Transverse colon (tissue), 4 donors: ENCODE results near the gene ADAM12. TPM values are rescaled to one million over a fixed set of nuclear protein-coding genes. Genes with fewer than 3 reads are reported as not detected.
A peak's percentile ranks its signal among the peaks of the same experiment; 100 is the strongest.

Source experiments
- DNase-seq: peaks from one replicate; pipeline ENCODE4 v3.0.0-alpha.2; 2019
- H3K27ac ChIP-seq, 4 donors: fragments of 200-600 bp; sonication (generic); 2 replicates each; pipeline ENCODE4 v1.5.1; 2016 to 2018; ENCODE audit warnings: inconsistent platforms in 4 of 4
- H3K27me3 ChIP-seq: fragments of 200-600 bp; sonication (generic); 2 replicates; pipeline ENCODE4 v1.5.1; 2017; ENCODE audit warnings: inconsistent platforms
- H3K36me3 ChIP-seq, 4 donors: fragments of 200-600 bp; sonication (generic); 2 replicates each; pipeline ENCODE4 v1.5.1; 2017 to 2019; ENCODE audit warnings: inconsistent platforms in 4 of 4
- H3K4me1 ChIP-seq, 4 donors: fragments of 200-600 bp; sonication (generic); 2 replicates each; pipeline ENCODE4 v1.5.1; 2017 to 2020; ENCODE audit warnings: inconsistent platforms in 4 of 4
- H3K4me3 ChIP-seq, 4 donors: fragments of 200-600 bp; sonication (generic); 1 replicate in 1 of 4; 2 replicates in 3 of 4; pipeline versions ENCODE4 v1.5.1 to v1.6.1; 2017 to 2019; ENCODE audit warnings: inconsistent platforms in 4 of 4
- H3K9me3 ChIP-seq, 2 donors: fragments of 200-600 bp; sonication (generic); 2 replicates each; pipeline ENCODE4 v1.5.1; 2017 to 2019; ENCODE audit warnings: inconsistent platforms in 2 of 2
- EP300 ChIP-seq: sonication (generic); formaldehyde crosslinking; IDR thresholded peaks from one replicate; pipeline ENCODE4 v1.6.1; 2017; ENCODE audit warnings: antibody characterized with exemption, low read depth
- POLR2A ChIP-seq: fragments of 450-650 bp; IDR thresholded peaks from one replicate; pipeline ENCODE4 v1.6.1; 2016; ENCODE audit warnings: antibody characterized with exemption, mild to moderate bottlenecking, moderate library complexity
- POLR2AphosphoS5 ChIP-seq, 3 donors: sonication (generic); formaldehyde crosslinking; IDR thresholded peaks; one replicate each; pipeline ENCODE4 v1.6.1; 2016; ENCODE audit warnings: antibody characterized with exemption in 3 of 3
- WGBS, 2 donors: methylation state at CpG; one replicate each; pipeline ENCODE4 v1.1.5; 2018; ENCODE audit warnings: low coverage in 1 of 2; 5-methylcytosine and 5-hydroxymethylcytosine counted together
- in situ Hi-C, 4 donors: fragments of 200-750 bp; cut with MboI; loops; one replicate each; pipeline versions ENCODE4 v1.15.0 to v1.15.1; 2017; ENCODE audit warnings: low sequenced_read_pairs in 3 of 4, low pct_ligation_motif_present in 1 of 4, low pct_unique_long_range_greater_than_20kb in 1 of 4
- intact Hi-C: fragments of 100-400 bp; cut with DNase I; formaldehyde crosslinking; loops from one replicate; pipeline ENCODE4 v1.15.1; 2023; ENCODE audit warnings: low total_unique reads
- total RNA-seq, 4 donors: library from RNA; depleted of rRNA; stranded (reverse); fragments of >200 nt; gene quantifications; one replicate each; pipeline ENCODE4 v1.1.0, GENCODE V29; 2016
- TF ChIP-seq, protein P1 (sequence below), 5 experiments: fragments of 200-600 bp in 3 of 5; fragments of 450-650 bp in 2 of 5; sonication (generic) in 3 of 5; IDR thresholded peaks; 1 replicate in 2 of 5; 2 replicates in 3 of 5; pipeline ENCODE4 v1.5.1; 2016 to 2017; ENCODE audit warnings: antibody characterized with exemption in 5 of 5, inconsistent platforms in 3 of 5, mild to moderate bottlenecking in 2 of 5, moderate library complexity in 1 of 5

The ADAM12 gene
- total RNA-seq, 4 donors from 2014 or later = 0.14 to 2.2 (median 1.1) TPM; not detected in 1

DNA sequence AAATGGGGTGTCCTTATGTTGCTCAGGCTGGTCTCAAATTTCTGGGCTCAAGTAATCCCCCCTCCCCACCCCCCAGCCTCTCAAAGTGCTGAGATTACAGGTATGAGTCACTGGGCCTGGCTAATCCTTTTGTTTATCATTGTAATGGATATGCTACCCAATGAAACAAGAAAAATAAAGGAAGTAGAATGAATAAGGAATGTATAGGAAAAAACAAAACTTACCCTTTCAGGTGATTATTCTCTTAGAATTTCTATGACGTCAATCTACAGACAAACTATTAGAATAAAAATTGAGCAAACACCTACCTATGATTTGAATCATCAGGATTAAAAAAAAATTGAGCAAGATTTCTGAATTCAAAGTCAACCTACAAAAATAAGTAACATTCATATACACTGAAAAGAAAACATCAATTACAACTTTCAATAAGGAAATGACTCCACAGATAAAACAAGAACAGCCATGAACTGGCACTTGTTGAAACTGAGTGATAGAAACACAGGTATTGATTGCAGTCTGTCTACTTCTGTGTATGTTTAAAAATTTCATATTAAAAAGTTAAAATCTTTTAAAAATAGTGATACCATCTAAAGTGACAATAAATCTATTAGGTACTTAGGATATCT, 12.2 kb downstream of the ADAM12 start:
- Histone ChIP-seq H3K9me3 (no peaks in the 10 kb centered on the region), H3K27me3 (no peaks in the 10 kb centered on the region), H3K27ac (peak overlapping the region; percentile 31 to 55 (median 49)), H3K4me1 (peaks cover 0 to 55% (median 23%) of the 10 kb centered on the region in 4 donors), H3K4me3 (no peak overlapping the region), H3K36me3 (no peaks in the 10 kb centered on the region)
- intact Hi-C loops = no loop called here
- DNase-seq = no peak
- in situ Hi-C loops = loop anchor here in 3 of 4 donors (25.0 kb wide), 1 partner anchor 389 kb away; no protein-coding TSS in a partner anchor
- TF ChIP-seq POLR2AphosphoS5 (IDR thresholded peaks at IDR 0.05) (no peak), EP300 (no peak), POLR2A (no peak)
- TF ChIP-seq, protein P1, sequence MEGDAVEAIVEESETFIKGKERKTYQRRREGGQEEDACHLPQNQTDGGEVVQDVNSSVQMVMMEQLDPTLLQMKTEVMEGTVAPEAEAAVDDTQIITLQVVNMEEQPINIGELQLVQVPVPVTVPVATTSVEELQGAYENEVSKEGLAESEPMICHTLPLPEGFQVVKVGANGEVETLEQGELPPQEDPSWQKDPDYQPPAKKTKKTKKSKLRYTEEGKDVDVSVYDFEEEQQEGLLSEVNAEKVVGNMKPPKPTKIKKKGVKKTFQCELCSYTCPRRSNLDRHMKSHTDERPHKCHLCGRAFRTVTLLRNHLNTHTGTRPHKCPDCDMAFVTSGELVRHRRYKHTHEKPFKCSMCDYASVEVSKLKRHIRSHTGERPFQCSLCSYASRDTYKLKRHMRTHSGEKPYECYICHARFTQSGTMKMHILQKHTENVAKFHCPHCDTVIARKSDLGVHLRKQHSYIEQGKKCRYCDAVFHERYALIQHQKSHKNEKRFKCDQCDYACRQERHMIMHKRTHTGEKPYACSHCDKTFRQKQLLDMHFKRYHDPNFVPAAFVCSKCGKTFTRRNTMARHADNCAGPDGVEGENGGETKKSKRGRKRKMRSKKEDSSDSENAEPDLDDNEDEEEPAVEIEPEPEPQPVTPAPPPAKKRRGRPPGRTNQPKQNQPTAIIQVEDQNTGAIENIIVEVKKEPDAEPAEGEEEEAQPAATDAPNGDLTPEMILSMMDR (IDR thresholded peaks at IDR 0.05) = no peak
- 38 to 76% methylated on average over 1 of the region's 1 CpG for WGBS, 2 donors

DNA sequence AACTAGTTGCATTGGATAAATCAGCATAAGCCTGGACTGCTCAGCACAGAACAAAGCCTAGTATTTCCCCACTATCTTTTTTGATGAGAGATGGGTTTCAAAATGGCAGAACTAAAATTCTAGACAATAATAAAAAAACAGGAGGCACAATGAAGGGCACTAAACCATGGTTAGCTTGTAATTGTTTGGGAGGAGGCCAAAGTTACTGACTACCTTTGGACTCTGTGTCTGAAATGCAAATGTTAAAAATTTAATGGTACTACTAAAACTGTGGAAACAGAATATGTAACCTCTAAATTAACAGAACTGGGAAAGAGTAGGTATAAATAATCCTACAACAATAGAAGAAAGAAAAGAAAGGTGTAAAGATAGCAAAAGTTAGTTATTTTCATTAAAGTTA, 13.0 kb downstream of the ADAM12 start:
- Histone ChIP-seq H3K4me3 (no peak overlapping the region), H3K27ac (peak overlapping the region; percentile 31 to 55 (median 49)), H3K27me3 (no peaks in the 10 kb centered on the region), H3K4me1 (peaks cover 0 to 58% (median 26%) of the 10 kb centered on the region in 4 donors), H3K9me3 (no peaks in the 10 kb centered on the region), H3K36me3 (no peaks in the 10 kb centered on the region)
- intact Hi-C loops (no loop called here), in situ Hi-C loops (loop anchor here in 3 of 4 donors (25.0 kb wide), 1 partner anchor 388 kb away; no protein-coding TSS in a partner anchor)
- DNase-seq = no peak
- TF ChIP-seq, protein P1 (IDR thresholded peaks at IDR 0.05) = no peak
- TF ChIP-seq POLR2A (no peak), POLR2AphosphoS5 (IDR thresholded peaks at IDR 0.05) (no peak), EP300 (no peak)

DNA sequence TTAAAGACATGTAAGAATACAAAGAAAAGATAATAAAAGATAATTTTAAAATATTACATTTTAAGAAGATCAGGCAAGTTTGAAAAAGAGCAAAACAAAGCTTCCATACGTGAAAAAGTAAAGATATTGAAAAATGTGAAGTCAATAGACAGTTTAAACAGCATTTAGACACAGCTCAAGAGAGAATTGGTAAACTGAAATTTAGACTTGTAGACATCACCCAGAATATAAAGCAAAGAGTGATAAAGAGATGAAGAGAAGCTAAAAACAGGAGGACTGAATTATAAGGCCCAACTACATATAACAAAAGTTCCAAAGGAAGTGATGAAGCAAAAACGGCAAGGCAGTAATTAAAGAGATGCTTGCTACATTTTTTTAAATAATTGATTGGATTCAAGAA, 13.8 kb downstream of the ADAM12 start:
- Histone ChIP-seq H3K9me3 (no peaks in the 10 kb centered on the region), H3K4me1 (peaks cover 0 to 58% (median 26%) of the 10 kb centered on the region in 4 donors), H3K4me3 (no peak overlapping the region), H3K27me3 (no peaks in the 10 kb centered on the region), H3K36me3 (no peaks in the 10 kb centered on the region), H3K27ac (no peak overlapping the region)
- in situ Hi-C loops (no loop called here), intact Hi-C loops (no loop called here)
- no peak for TF ChIP-seq POLR2AphosphoS5 (IDR thresholded peaks at IDR 0.05)
- TF ChIP-seq EP300 = no peak
- TF ChIP-seq, protein P1 (IDR thresholded peaks at IDR 0.05) = no peak
- TF ChIP-seq POLR2A = no peak
- no peak for DNase-seq
- WGBS, 2 donors = 75 to 79% methylated on average over 2 of the region's 2 CpGs

DNA sequence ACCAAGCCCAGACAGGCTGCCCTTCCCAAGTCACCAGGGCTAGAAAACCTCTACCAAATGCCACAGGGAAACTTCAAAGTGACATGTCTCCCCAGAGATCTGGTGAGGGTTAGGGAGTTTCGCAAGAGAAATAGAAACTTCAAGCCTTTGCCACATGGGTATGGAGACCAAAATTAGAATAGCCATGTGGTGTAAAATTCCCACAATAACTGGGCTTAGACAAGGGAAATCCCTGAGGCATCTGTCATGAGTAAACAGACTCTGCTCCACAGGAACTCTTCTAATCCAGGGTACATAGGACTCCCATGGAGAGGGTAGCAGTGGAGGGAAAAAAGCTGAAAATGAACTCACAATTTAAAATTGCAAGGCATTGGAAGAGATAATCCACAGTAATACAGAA, 14.3 kb downstream of the ADAM12 start:
- DNase-seq = no peak
- Histone ChIP-seq H3K36me3 (no peaks in the 10 kb centered on the region), H3K27ac (peak overlapping the region in 2 of 4 donors; percentile 74 to 76), H3K4me1 (peaks cover 0 to 58% (median 26%) of the 10 kb centered on the region in 4 donors), H3K27me3 (no peaks in the 10 kb centered on the region), H3K4me3 (no peak overlapping the region), H3K9me3 (no peaks in the 10 kb centered on the region)
- TF ChIP-seq POLR2A = no peak
- no peak for TF ChIP-seq POLR2AphosphoS5 (IDR thresholded peaks at IDR 0.05)
- TF ChIP-seq, protein P1 (IDR thresholded peaks at IDR 0.05) = no peak
- TF ChIP-seq EP300 = no peak
- WGBS, 2 donors = 96% methylated on average over 1 of the region's 1 CpG; no CpG with 5 or more reads in 1 of the 2 donors
- intact Hi-C loops = no loop called here
- in situ Hi-C loops = no loop called here
